NK-92 (cell line): ENCODE data around the gene RPH3AL.

Source experiments
- DNase-seq: peaks from one replicate; lab custom pipeline; 2025; ENCODE audit not compliant: unreplicated experiment; lab: John Stamatoyannopoulos, UW

The RPH3AL gene

DNA sequence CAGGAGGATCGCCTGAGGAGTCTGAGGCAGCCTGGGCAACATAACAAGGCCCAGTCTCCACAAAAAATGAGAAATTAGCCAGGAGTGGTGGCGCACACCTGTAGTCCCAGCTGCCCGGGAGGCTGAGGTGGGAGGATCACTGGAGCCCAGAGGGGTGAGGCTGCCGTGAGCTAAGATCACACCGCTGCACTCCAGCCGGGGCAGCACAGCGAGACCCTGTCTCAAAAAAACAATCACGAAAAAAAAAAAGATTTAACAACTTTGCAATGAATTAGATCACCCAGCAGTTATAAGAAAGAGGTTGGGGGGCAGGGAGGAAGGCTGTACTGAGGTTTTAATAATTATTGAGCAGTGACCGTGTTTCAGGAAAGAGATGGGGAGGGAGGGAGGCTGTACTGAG is 49.4 kb downstream of the RPH3AL start:
- DNase-seq = no peak

DNA sequence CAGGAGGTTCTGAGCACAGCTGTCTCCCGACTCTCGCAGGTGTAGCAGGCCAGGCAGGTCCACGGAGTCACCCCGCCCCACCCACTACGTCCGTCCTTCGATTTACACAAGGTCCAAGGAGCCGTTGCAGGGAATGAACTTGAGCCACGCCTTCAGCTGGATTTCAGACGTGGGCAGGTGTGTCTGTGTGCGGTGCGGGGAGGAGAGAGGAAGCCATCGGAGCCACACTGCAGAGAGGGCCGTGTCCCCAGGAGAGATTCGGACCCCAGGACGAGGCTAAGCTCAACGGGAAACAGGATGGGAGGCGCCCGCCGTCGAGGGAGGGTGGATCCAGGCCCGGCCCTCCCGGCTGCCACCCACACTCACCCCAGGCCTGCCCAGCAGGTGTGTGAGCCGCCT is 50.3 kb downstream of the RPH3AL start:
- DNase-seq = no peak

DNA sequence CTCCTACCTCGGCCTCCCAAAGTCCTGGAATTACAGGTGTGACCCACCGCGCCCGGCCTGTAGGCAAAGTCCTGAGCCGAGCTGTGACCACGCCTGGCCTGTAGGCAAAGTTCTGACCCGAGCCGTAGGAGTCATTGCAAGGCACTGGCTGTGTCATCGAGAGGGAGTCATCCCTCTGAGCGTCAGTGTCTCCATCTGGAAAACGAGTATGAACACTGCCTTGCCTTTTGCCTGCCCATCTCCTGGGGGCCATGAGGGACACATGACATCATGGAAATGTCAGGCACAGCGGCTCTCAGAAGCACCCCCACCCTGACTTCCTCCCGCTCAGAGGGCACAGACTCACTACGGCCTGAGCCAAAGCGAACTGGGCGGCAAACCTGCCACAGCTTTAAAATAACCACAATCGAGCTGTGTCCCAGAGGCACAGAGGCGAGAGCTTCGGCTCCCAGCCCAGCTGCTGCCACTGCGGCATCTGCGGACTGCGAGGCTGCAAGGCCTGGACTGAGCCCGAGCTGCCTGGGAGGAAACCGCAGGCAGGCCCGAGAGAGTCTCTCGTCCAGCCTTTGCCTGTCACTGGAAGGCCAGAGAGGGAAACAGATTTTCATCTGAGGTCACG is 50.8 kb downstream of the RPH3AL start:
- no peak for DNase-seq

DNA sequence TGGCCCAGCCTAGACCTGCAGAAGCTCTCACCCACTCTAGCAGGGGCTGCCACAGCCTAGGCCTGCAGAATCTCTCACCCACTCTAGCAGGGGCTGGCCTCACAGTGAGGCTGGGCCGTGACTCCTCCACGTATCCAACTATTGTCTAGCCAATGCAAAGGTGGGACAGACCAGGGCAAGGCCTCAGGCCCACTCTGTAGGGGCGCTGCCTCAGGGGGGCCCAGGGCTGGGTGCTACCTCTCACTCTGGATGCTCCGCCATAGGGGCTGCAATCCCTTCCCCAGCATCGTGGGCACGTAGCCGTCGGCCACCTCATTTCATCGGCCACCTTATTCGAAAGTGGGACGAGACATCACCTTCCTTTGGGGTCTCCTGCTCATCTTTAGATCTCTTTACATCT is 51.7 kb downstream of the RPH3AL start:
- DNase-seq = no peak

DNA sequence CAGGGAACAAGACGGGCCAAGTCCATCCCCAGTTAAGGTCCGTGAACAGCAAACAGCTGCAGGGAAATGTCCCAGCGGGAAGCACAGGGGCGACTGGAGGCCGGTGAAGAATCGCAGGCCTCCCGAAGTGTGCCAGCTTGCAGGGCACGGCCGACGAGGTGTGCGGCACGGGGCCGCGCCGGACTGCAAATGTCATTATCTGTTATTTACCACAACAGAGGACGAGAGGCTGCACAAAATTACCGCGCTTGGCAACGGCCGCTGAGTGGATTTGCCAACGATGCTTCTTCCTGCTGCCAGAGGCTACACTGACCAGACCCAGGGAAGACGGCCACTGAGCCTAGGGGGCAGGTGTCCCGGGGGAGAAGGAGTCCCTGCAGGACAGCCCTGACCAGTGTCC is 53.1 kb downstream of the RPH3AL start:
- no peak for DNase-seq

- DNase-seq = no peak
These were observed 53.7 kb downstream of the RPH3AL start for GRCh38 chr17:298791-299450.

DNA sequence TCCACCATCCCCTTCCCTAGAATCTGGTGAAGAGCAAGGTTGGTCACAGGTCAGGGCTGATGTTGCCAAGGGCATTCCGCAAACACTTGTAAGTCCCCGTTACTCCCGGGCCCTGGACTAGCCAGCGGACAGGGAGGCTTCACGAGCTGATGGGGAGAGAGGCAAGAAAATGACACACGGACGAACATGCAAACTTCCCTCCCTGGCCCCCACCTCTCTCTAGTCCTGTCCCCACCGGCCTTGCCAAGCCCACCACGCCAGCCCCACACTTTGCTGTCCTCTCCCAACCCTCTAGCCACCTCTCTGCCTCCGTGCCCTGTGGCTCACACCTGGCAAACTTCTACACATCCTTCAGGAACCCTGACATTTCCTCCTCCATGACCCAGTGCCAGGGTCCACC is 54.8 kb downstream of the RPH3AL start:
- no peak for DNase-seq

DNA sequence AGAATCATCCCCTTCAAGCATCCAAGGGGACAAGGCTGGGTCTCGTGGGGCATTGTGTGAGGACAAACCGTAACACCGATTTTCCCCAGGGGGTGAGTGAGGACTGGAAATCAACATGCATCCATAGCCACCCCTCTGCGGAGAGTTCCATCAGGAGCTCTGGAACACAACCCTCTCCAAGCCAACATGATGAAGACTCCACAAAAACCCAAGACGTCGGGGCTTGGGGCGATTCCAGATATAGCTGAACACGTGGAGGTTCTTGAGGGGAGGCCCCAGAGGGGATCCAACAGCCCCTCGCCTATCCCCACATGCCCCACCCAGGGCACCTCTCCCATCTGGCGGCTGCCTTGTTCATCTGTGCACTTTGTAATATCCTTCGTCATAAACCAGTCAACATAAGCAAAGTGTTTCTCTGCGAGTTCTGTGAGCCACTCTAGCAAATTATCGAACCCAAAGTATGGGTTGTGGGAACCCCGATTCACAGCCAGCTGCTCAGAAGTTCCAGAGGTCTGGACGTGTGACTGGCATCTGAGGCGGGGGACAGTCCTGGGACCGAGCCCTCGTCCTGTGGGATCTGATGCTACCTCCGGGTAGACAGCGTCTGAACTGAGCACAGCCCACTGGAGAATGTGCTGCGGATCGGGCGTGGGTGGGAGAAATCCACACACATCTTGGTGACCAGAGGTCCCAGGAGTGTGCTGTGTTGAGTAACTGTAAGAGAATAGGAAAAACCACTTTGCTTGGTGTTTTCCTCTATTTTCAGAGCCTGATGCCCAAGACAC is 55.5 kb downstream of the RPH3AL start:
- DNase-seq = no peak

DNA sequence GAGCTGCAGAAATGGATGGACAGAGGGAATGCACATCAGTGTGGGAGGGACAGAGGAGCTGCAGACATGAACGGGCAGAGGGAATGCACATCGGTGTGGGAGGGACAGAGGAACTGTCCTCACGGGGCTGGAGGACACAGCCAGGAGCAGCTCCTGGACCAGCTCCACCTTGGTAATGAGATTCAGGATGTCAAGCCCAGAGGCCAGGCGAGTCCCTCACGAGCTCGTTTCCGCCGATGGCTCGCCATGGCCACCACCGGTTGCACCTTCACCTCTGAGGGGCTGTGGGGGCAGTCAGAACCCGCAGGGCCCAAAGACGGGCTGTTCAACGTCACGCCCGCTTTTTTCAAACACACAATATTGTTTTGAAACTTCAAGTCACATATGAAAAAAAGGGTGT is 56.2 kb downstream of the RPH3AL start:
- DNase-seq = no peak

GRCh38 chr17:292531-293382 is 59.9 kb downstream of the RPH3AL start:
- no peak for DNase-seq

DNA sequence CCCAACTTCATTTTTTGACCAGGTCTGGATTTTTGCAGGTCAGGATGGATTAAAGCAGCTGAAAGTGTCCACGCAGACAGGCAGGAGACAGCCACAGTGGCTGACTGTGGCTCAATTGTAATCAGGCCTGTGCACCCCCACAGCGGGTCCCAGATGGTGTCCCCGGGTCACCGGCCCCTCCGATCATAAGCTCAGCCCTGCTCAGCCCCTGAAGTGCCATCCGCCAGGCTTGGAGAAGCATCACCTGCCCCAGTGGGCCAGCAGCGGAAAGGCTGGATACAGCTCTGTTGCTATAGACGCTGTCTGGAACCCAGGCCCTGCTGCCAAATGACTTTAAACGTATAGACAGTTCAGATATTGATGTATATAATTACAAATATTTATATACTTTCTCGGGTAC is 60.6 kb downstream of the RPH3AL start:
- DNase-seq = no peak

GRCh38 chr17:291587-291986 is 61.0 kb downstream of the RPH3AL start:
- DNase-seq = no peak

GRCh38 chr17:290626-291025 is 62.0 kb downstream of the RPH3AL start:
- no peak for DNase-seq

- DNase-seq = no peak
These were observed 62.5 kb downstream of the RPH3AL start for GRCh38 chr17:290121-290521.

DNA sequence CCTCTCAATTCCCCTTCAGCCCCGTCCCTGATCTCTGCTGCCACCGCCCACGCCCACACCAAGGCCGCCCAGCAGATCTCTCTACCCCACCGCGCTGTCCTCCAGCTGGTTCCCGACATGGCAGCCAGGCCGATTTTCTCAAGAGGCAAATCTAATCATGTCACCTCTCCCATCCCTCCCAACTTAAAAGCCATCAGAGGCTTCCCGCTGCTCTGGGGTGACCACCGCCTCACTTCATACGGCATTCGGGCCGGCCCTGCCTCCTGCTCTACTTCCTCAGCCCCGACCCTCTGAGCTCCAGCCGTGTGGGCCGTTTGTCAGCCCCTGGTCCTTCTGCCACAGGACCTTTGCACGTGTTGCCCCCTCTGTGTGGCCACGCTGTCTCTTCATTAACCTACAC is 63.2 kb downstream of the RPH3AL start:
- DNase-seq = no peak

DNA sequence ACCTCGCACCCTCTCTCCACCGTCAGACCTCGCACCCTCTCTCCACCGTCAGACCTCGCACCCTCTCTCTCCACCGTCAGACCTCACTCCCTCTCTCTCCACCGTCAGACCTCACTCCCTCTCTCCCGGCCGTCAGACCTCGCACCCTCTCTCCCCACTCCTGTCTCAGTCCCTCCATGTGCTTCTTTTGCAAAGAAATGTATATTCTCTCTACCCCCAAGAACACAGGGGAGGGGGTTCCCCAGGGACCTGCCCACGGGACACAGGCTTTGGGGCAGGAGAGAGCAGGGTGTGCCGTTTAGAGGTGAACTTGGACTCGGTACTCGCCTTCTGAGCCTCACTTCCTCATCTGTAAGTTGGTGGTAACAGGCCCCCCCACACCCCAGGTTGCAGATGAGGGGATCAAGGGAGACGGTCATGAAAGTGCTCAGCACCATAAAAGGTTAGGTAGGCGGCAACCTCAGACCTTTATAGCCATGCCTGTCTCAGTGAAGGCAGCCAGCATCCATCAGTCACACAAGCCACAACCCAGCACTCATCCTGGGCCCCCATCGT is 63.7 kb downstream of the RPH3AL start:
- DNase-seq = no peak

GRCh38 chr17:286571-286970 is 66.0 kb downstream of the RPH3AL start:
- DNase-seq = no peak

GRCh38 chr17:285751-286422 is 66.7 kb downstream of the RPH3AL start:
- DNase-seq = no peak

DNA sequence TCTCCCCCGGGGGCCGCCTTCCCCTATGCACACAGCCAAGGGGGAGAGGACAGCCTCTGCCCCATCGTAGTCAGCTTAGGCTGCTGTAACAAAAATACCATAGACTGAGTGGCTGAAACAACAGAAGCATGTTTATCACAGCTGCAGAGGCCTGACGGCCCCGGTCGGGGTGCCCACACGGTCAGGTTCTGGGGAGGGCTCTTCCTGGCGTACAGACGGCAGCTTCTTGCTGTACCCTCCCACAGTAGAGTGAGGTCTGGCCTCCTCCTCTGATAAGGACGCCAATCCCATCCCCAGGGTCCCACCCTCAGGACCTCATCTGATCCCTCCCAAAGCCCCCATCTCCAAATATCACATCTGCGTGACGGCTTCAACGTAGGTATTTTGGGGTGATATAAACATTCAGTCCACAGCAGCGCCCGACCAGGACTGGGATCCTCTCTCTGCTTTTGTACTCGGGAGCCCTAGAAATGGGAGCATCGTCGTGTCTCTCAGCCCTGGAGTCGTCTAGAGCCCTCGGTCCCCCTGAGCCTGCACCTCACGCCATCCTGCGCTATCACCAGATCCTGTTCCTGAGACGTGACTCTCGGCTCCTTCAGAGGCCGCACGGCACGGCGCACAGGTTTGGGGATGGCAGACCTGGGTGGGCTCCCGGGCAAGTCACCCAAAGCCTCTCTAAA is 67.8 kb downstream of the RPH3AL start:
- DNase-seq = no peak
